ENCODE measurements around the gene ZRANB3. TPM values are rescaled to one million over a fixed set of nuclear protein-coding genes. Genes with fewer than 3 reads are reported as not detected.

ZRANB3 gene
- polyA plus RNA-seq, 2 donors = 1.5 to 1.9 TPM

DNA sequence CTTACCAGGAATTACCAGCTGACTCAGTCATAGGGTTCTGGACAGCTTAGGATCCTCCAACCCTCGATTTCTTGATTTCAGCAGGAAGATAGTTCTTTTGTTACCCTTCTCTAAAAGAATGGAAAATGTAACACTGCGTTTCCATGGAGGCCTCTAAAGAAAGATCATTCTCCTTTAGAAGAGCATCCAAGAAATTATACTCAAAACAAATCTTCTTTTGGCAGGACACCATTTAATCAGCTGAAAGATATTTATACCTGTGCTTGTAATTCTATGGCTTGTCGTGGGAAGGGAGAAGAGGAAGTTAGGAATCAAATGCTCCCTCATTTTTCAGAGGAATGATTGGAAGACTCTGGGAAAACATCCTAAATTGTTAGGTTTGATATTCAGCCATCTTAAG, 348.4 kb downstream of the ZRANB3 start:
- no peaks in the 10 kb centered on the region for H3K4me1 ChIP-seq (ENCODE audit: control insufficient read depth in 2 of 2, insufficient read depth in 2 of 2, low read length in 1 of 2)
- no peaks in the 10 kb centered on the region for H3K27me3 ChIP-seq (ENCODE audit: control insufficient read depth in 1 of 2, insufficient read depth in 2 of 2, low read length in 2 of 2)
- H3K36me3 ChIP-seq (ENCODE audit: control insufficient read depth in 2 of 2, insufficient read depth in 2 of 2, low read length in 1 of 2) = peaks cover 2 to 3% of the 10 kb centered on the region in 2 donors
- 62 to 78% methylated on average over 3 of the region's 3 CpGs for WGBS, 2 donors
- H3K27ac ChIP-seq (ENCODE audit: low read depth in 2 of 2, low read length in 1 of 2) = no peak overlapping the region
- no peak overlapping the region for H3K4me3 ChIP-seq (ENCODE audit: low read depth in 1 of 2, low read length in 2 of 2)
- no peaks in the 10 kb centered on the region for H3K9me3 ChIP-seq (ENCODE audit: control insufficient read depth in 2 of 2, insufficient read depth in 1 of 2, low read depth in 1 of 2, low read length in 1 of 2)

- Histone ChIP-seq H3K9me3 (ENCODE audit: control insufficient read depth in 2 of 2, insufficient read depth in 1 of 2, low read depth in 1 of 2, low read length in 1 of 2) (no peaks in the 10 kb centered on the region), H3K27me3 (ENCODE audit: control insufficient read depth in 1 of 2, insufficient read depth in 2 of 2, low read length in 2 of 2) (no peaks in the 10 kb centered on the region), H3K27ac (ENCODE audit: low read depth in 2 of 2, low read length in 1 of 2) (no peak overlapping the region), H3K4me1 (ENCODE audit: control insufficient read depth in 2 of 2, insufficient read depth in 2 of 2, low read length in 1 of 2) (no peaks in the 10 kb centered on the region), H3K4me3 (ENCODE audit: low read depth in 1 of 2, low read length in 2 of 2) (no peak overlapping the region), H3K36me3 (ENCODE audit: control insufficient read depth in 2 of 2, insufficient read depth in 2 of 2, low read length in 1 of 2) (peaks cover 2 to 3% of the 10 kb centered on the region in 2 donors)
- 81 to 82% methylated on average over 8 of the region's 8 CpGs for WGBS, 2 donors
Observed at GRCh38 chr2:135182190-135182589, 348.8 kb downstream of the ZRANB3 start.

- Histone ChIP-seq H3K4me3 (ENCODE audit: low read depth in 1 of 2, low read length in 2 of 2) (no peak overlapping the region), H3K36me3 (ENCODE audit: control insufficient read depth in 2 of 2, insufficient read depth in 2 of 2, low read length in 1 of 2) (peaks cover 0 to 3% of the 10 kb centered on the region in 2 donors), H3K4me1 (ENCODE audit: control insufficient read depth in 2 of 2, insufficient read depth in 2 of 2, low read length in 1 of 2) (no peaks in the 10 kb centered on the region), H3K27ac (ENCODE audit: low read depth in 2 of 2, low read length in 1 of 2) (no peak overlapping the region), H3K27me3 (ENCODE audit: control insufficient read depth in 1 of 2, insufficient read depth in 2 of 2, low read length in 2 of 2) (no peaks in the 10 kb centered on the region), H3K9me3 (ENCODE audit: control insufficient read depth in 2 of 2, insufficient read depth in 1 of 2, low read depth in 1 of 2, low read length in 1 of 2) (no peaks in the 10 kb centered on the region)
- 85 to 97% methylated on average over 1 of the region's 1 CpG for WGBS, 2 donors
Observed at GRCh38 chr2:135179689-135180088, 351.3 kb downstream of the ZRANB3 start.

- Histone ChIP-seq H3K9me3 (ENCODE audit: control insufficient read depth in 2 of 2, insufficient read depth in 1 of 2, low read depth in 1 of 2, low read length in 1 of 2) (no peaks in the 10 kb centered on the region), H3K27me3 (ENCODE audit: control insufficient read depth in 1 of 2, insufficient read depth in 2 of 2, low read length in 2 of 2) (no peaks in the 10 kb centered on the region), H3K36me3 (ENCODE audit: control insufficient read depth in 2 of 2, insufficient read depth in 2 of 2, low read length in 1 of 2) (peaks cover 4 to 7% of the 10 kb centered on the region in 2 donors), H3K27ac (ENCODE audit: low read depth in 2 of 2, low read length in 1 of 2) (no peak overlapping the region), H3K4me3 (ENCODE audit: low read depth in 1 of 2, low read length in 2 of 2) (no peak overlapping the region), H3K4me1 (ENCODE audit: control insufficient read depth in 2 of 2, insufficient read depth in 2 of 2, low read length in 1 of 2) (no peaks in the 10 kb centered on the region)
- WGBS, 2 donors = 48 to 64% methylated on average over 3 of the region's 3 CpGs
Observed at GRCh38 chr2:135175177-135175576, 355.8 kb downstream of the ZRANB3 start.

DNA sequence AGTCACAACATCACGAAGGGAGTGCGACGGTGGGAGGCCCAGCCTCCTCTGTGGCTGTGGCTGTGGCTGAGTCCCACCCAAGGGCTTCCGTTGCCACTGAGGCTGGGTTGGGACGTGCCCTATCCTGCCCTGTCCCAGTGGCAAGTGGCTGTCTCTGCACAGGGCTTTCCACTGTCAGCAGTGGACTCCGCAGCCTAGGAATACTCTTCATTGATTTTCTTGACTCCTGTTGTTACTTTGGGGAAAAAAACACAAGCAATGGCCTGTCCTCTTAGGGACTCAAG, 356.3 kb downstream of the ZRANB3 start:
- Histone ChIP-seq H3K27ac (ENCODE audit: low read depth in 2 of 2, low read length in 1 of 2) (no peak overlapping the region), H3K36me3 (ENCODE audit: control insufficient read depth in 2 of 2, insufficient read depth in 2 of 2, low read length in 1 of 2) (peaks cover 4 to 10% of the 10 kb centered on the region in 2 donors), H3K4me3 (ENCODE audit: low read depth in 1 of 2, low read length in 2 of 2) (no peak overlapping the region), H3K9me3 (ENCODE audit: control insufficient read depth in 2 of 2, insufficient read depth in 1 of 2, low read depth in 1 of 2, low read length in 1 of 2) (no peaks in the 10 kb centered on the region), H3K27me3 (ENCODE audit: control insufficient read depth in 1 of 2, insufficient read depth in 2 of 2, low read length in 2 of 2) (no peaks in the 10 kb centered on the region), H3K4me1 (ENCODE audit: control insufficient read depth in 2 of 2, insufficient read depth in 2 of 2, low read length in 1 of 2) (no peaks in the 10 kb centered on the region)
- WGBS, 2 donors = 90 to 94% methylated on average over 6 of the region's 6 CpGs

GRCh38 chr2:135174049-135174809, 356.8 kb downstream of the ZRANB3 start:
- no peak overlapping the region for H3K4me3 ChIP-seq (ENCODE audit: low read depth in 1 of 2, low read length in 2 of 2)
- WGBS, 2 donors = 78 to 79% methylated on average over 8 to 9 of the region's 9 CpGs
- H3K36me3 ChIP-seq (ENCODE audit: control insufficient read depth in 2 of 2, insufficient read depth in 2 of 2, low read length in 1 of 2) = peaks cover 9 to 10% of the 10 kb centered on the region in 2 donors
- H3K9me3 ChIP-seq (ENCODE audit: control insufficient read depth in 2 of 2, insufficient read depth in 1 of 2, low read depth in 1 of 2, low read length in 1 of 2) = no peaks in the 10 kb centered on the region
- no peaks in the 10 kb centered on the region for H3K27me3 ChIP-seq (ENCODE audit: control insufficient read depth in 1 of 2, insufficient read depth in 2 of 2, low read length in 2 of 2)
- H3K4me1 ChIP-seq (ENCODE audit: control insufficient read depth in 2 of 2, insufficient read depth in 2 of 2, low read length in 1 of 2) = no peaks in the 10 kb centered on the region
- H3K27ac ChIP-seq (ENCODE audit: low read depth in 2 of 2, low read length in 1 of 2) = no peak overlapping the region

DNA sequence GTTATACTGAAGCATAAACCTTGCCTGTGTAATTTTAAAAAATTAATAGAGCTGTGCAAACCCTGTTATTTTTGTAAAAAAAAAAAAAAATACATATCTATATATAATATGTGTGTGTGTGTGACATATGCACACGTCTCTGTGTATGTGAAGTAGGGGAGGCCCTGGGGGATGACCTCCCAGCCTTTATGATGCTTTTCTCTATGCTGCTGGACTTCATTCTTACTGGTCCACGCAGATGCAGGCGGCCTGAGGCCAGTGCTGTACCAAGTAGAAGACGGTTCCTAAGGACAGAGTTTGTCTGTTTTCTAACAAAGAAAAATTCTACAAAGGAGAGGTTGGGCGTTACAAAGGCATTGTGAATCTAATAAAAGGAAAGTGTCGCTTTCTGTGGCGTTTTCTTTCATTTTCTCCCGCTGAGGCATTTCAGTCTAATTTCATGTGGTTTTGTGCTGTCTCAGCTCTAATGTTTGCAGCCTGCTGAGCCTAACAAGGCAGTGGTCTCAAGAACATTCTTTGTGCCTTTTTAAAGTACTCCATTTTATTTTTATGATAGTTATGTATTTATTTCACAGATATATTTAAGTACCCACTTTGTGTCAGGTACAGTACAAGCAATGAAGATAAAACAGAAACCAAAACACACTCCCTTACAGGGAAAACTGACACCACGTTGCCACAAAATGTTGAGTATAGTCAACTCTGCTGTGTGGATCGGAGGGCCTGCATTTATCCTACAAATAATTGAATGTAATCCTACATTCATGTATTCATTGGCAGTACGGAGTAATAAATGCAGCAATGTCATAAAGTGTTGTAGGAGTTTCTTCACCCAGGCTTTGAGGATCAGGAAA, 360.9 kb downstream of the ZRANB3 start:
- Histone ChIP-seq H3K4me3 (ENCODE audit: low read depth in 1 of 2, low read length in 2 of 2) (no peak overlapping the region), H3K4me1 (ENCODE audit: control insufficient read depth in 2 of 2, insufficient read depth in 2 of 2, low read length in 1 of 2) (no peaks in the 10 kb centered on the region), H3K36me3 (ENCODE audit: control insufficient read depth in 2 of 2, insufficient read depth in 2 of 2, low read length in 1 of 2) (peaks cover 16 to 21% of the 10 kb centered on the region in 2 donors), H3K27me3 (ENCODE audit: control insufficient read depth in 1 of 2, insufficient read depth in 2 of 2, low read length in 2 of 2) (no peaks in the 10 kb centered on the region), H3K9me3 (ENCODE audit: control insufficient read depth in 2 of 2, insufficient read depth in 1 of 2, low read depth in 1 of 2, low read length in 1 of 2) (no peaks in the 10 kb centered on the region), H3K27ac (ENCODE audit: low read depth in 2 of 2, low read length in 1 of 2) (no peak overlapping the region)
- 86 to 89% methylated on average over 11 of the region's 11 CpGs for WGBS, 2 donors

DNA sequence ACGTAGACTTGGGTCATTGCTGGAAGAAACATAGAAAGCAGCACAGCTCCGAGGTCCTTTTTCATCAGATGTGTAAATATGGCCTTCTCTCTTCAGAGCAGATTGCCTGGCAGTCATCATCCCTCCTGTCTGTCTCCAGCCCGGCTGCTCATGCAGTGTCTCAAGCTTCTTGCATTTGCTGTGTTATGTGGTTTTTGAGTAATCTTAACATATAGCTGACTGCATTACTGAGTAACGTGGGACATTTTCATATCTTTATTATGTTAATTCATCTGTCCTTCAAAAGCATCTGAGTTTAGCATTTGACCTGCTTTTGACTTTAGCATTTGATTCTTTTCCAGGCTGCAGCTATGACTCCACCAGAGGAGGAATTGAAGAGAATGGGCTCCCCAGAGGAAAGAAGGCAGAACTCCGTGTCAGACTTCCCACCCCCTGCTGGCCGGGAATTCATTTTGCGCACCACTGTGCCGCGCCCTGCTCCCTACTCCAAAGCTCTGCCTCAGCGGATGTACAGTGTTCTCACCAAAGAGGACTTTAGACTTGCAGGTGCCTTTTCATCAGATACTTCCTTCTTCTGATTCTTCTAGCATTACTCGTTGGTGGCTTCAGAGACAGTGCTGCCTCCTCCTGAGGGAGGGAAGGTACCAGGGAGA, 362.7 kb downstream of the ZRANB3 start:
- Histone ChIP-seq H3K27me3 (ENCODE audit: control insufficient read depth in 1 of 2, insufficient read depth in 2 of 2, low read length in 2 of 2) (no peaks in the 10 kb centered on the region), H3K27ac (ENCODE audit: low read depth in 2 of 2, low read length in 1 of 2) (no peak overlapping the region), H3K4me1 (ENCODE audit: control insufficient read depth in 2 of 2, insufficient read depth in 2 of 2, low read length in 1 of 2) (no peaks in the 10 kb centered on the region), H3K36me3 (ENCODE audit: control insufficient read depth in 2 of 2, insufficient read depth in 2 of 2, low read length in 1 of 2) (peaks cover 16 to 24% of the 10 kb centered on the region in 2 donors), H3K4me3 (ENCODE audit: low read depth in 1 of 2, low read length in 2 of 2) (no peak overlapping the region), H3K9me3 (ENCODE audit: control insufficient read depth in 2 of 2, insufficient read depth in 1 of 2, low read depth in 1 of 2, low read length in 1 of 2) (no peaks in the 10 kb centered on the region)
- WGBS, 2 donors = 85 to 93% methylated on average over 11 of the region's 11 CpGs

- 88 to 98% methylated on average over 1 of the region's 1 CpG for WGBS, 2 donors
- no peaks in the 10 kb centered on the region for H3K27me3 ChIP-seq (ENCODE audit: control insufficient read depth in 1 of 2, insufficient read depth in 2 of 2, low read length in 2 of 2)
- no peak overlapping the region for H3K4me3 ChIP-seq (ENCODE audit: low read depth in 1 of 2, low read length in 2 of 2)
- H3K9me3 ChIP-seq (ENCODE audit: control insufficient read depth in 2 of 2, insufficient read depth in 1 of 2, low read depth in 1 of 2, low read length in 1 of 2) = no peaks in the 10 kb centered on the region
- peaks cover 18 to 23% of the 10 kb centered on the region in 2 donors for H3K36me3 ChIP-seq (ENCODE audit: control insufficient read depth in 2 of 2, insufficient read depth in 2 of 2, low read length in 1 of 2)
- H3K27ac ChIP-seq (ENCODE audit: low read depth in 2 of 2, low read length in 1 of 2) = no peak overlapping the region
- no peaks in the 10 kb centered on the region for H3K4me1 ChIP-seq (ENCODE audit: control insufficient read depth in 2 of 2, insufficient read depth in 2 of 2, low read length in 1 of 2)
Observed at GRCh38 chr2:135167273-135167672, 363.7 kb downstream of the ZRANB3 start.
